Left lobe of liver (tissue), 2 donors: ENCODE data around the gene SPON2. TPM values are rescaled to one million over a fixed set of nuclear protein-coding genes. Genes with fewer than 3 reads are reported as not detected.

Source experiments
- ATAC-seq: fragments of 200-7000 bp; cut with Tn5 transposase; one replicate; pipeline ENCODE4 v1.9.1; 2020; ENCODE audit warnings: mild to moderate bottlenecking, moderate library complexity
- DNase-seq: peaks from one replicate; pipeline ENCODE4 v3.0.0-alpha.2; 2020; ENCODE audit warnings: low spot score
- total RNA-seq: library from RNA; stranded (reverse); gene quantifications from one replicate; pipeline ENCODE4 v1.2.1, GENCODE V29; 2021
- donor health status: DM: no; HTN: no; CAD: no; lungs with moderate emphysema.
- donor health status: DM: no; HTN: yes; CAD: no.

The SPON2 gene
- total RNA-seq, 1 donor from 2014 or later: 54.3 TPM

GRCh38 chr4:1195891-1196401 lies 23.6 kb upstream of the SPON2 start:
- DNase-seq: no peak
- no peak for ATAC-seq

GRCh38 chr4:1195109-1195671 lies 22.8 kb upstream of the SPON2 start:
- ATAC-seq (no peak), DNase-seq (no peak)

GRCh38 chr4:1194010-1194900 lies 21.9 kb upstream of the SPON2 start:
- ATAC-seq: no peak
- peak; percentile 49 for DNase-seq

GRCh38 chr4:1193206-1194009 lies 21.0 kb upstream of the SPON2 start:
- ATAC-seq: no peak
- no peak for DNase-seq

- peak; percentile 60 for DNase-seq
- ATAC-seq: peak; percentile 85
Measured at GRCh38 chr4:1192493-1193205, 20.3 kb upstream of the SPON2 start.

GRCh38 chr4:1192091-1192492 lies 19.7 kb upstream of the SPON2 start:
- ATAC-seq (peak; percentile 94), DNase-seq (peak; percentile 85)

GRCh38 chr4:1191621-1192020 lies 19.2 kb upstream of the SPON2 start:
- DNase-seq: no peak
- ATAC-seq: no peak

- ATAC-seq: no peak
- no peak for DNase-seq
Measured at GRCh38 chr4:1187182-1187581, 14.8 kb upstream of the SPON2 start.

GRCh38 chr4:1183985-1184773 lies 11.8 kb upstream of the SPON2 start:
- ATAC-seq (peak; percentile 58), DNase-seq (no peak)

GRCh38 chr4:1182313-1182712 lies 9.9 kb upstream of the SPON2 start:
- no peak for ATAC-seq
- DNase-seq: no peak

- ATAC-seq: no peak
- DNase-seq: no peak
Measured at GRCh38 chr4:1180663-1181062, 8.3 kb upstream of the SPON2 start.

GRCh38 chr4:1179976-1180375 lies 7.6 kb upstream of the SPON2 start:
- no peak for ATAC-seq
- no peak for DNase-seq

GRCh38 chr4:1179089-1179441 lies 6.7 kb upstream of the SPON2 start:
- DNase-seq (no peak), ATAC-seq (peak; percentile 66)

GRCh38 chr4:1178300-1179088 lies 6.1 kb upstream of the SPON2 start:
- DNase-seq (no peak), ATAC-seq (no peak)

- DNase-seq (peak; percentile 86), ATAC-seq (peak; percentile 68)
Measured at GRCh38 chr4:1177274-1178141, 5.1 kb upstream of the SPON2 start.

- DNase-seq: no peak
Measured at GRCh38 chr4:1176398-1177273, 4.3 kb upstream of the SPON2 start.

GRCh38 chr4:1175635-1176229 lies 3.3 kb upstream of the SPON2 start:
- ATAC-seq (no peak), DNase-seq (no peak)

More at GRCh38 chr4:1176398-1177273, 4.3 kb upstream of the SPON2 start:
- no peak for ATAC-seq
